C4-2B (cell line): ENCODE measurements around the gene DAB1.
"Not testable (repeated sequence)": the region's sequence is repeated elsewhere in the genome, so short reads cannot be mapped to it uniquely, and the experiment has no call there.

ENCODE experiments used
- H3K27ac ChIP-seq: fragments of 450-650 bp; 2 replicates; pipeline ENCODE4 v1.5.1; 2017
- CTCF ChIP-seq: fragments of 450-650 bp; conservative IDR thresholded peaks from 2 replicates; pipeline ENCODE4 v1.5.1; 2017; ENCODE audit warnings: mild to moderate bottlenecking
- ZFX ChIP-seq: fragments of 450-650 bp; IDR thresholded peaks from 2 replicates; pipeline ENCODE4 v1.6.1; 2017

DAB1 gene

GRCh38 chr1:57229076-57229475 is 194.8 kb downstream of the DAB1 start:
- TF ChIP-seq CTCF (no peak), ZFX (no peak)

GRCh38 chr1:57222801-57223200 is 201.1 kb downstream of the DAB1 start:
- TF ChIP-seq CTCF (no peak), ZFX (no peak)
- H3K27ac ChIP-seq, result no peak overlapping the region

More at GRCh38 chr1:57229076-57229475, 194.8 kb downstream of the DAB1 start:
- no peak overlapping the region for H3K27ac ChIP-seq

GRCh38 chr1:57222307-57222706 is 201.6 kb downstream of the DAB1 start:
- TF ChIP-seq CTCF (no peak), ZFX (no peak)
- no peak overlapping the region for H3K27ac ChIP-seq

- H3K27ac ChIP-seq, result not testable (repeated sequence)
These were observed 203.0 kb downstream of the DAB1 start for GRCh38 chr1:57220905-57221304.

- TF ChIP-seq ZFX, result no peak
- no peak for TF ChIP-seq CTCF
- H3K27ac ChIP-seq, result no peak overlapping the region
These were observed 205.3 kb downstream of the DAB1 start for GRCh38 chr1:57218487-57219079.

GRCh38 chr1:57217905-57218304 is 206.0 kb downstream of the DAB1 start:
- no peak for TF ChIP-seq CTCF
- TF ChIP-seq ZFX, result no peak
- no peak overlapping the region for H3K27ac ChIP-seq

- TF ChIP-seq CTCF (no peak), ZFX (no peak)
- no peak overlapping the region for H3K27ac ChIP-seq
These were observed 208.8 kb downstream of the DAB1 start for GRCh38 chr1:57214951-57215575.

GRCh38 chr1:57210881-57211280 is 213.0 kb downstream of the DAB1 start:
- TF ChIP-seq CTCF, result no peak
- no peak for TF ChIP-seq ZFX

More at GRCh38 chr1:57210881-57211280, 213.0 kb downstream of the DAB1 start:
- H3K27ac ChIP-seq, result no peak overlapping the region
